IMR-90 (cell line): ENCODE measurements around the gene PAX5. TPM values are rescaled to one million over a fixed set of nuclear protein-coding genes. Genes with fewer than 3 reads are reported as not detected.

Experiments used
- ATAC-seq: fragments of 200-7000 bp; cut with Tn5 transposase; 2 replicates; pipeline ENCODE4 v1.9.1; 2020; ENCODE audit warnings: low read depth, mild to moderate bottlenecking, moderate library complexity
- BruUV-seq: library from RNA; stranded (reverse); fragments of 400-500 nt; replicated peaks from 2 replicates; lab custom pipeline; 2021; lab: Mats Ljungman, UMichigan
- CTCF ChIA-PET: fragments of 300-600 bp; formaldehyde crosslinking; extraction: SDS; loops from one replicate; lab custom pipeline; 2021; ENCODE audit warnings: antibody characterized with exemption; lab: Yijun Ruan, JAX
- POLR2A ChIA-PET: fragments of 300-600 bp; sonication (Branson Sonifier 250); formaldehyde crosslinking; loops from one replicate; lab custom pipeline; 2022; ENCODE audit warnings: antibody characterized with exemption; ENCODE audit not compliant: unreplicated experiment; lab: Charles Lee
- DNase-seq: peaks from one replicate; pipeline ENCODE4 v3.0.0; 2013
- H2AFZ ChIP-seq: replicated peaks from 2 replicates; pipeline ENCODE3; 2013; ENCODE audit warnings: low read length, mild to moderate bottlenecking; ENCODE audit not compliant: poor library complexity
- H2AK5ac ChIP-seq: 2 replicates; pipeline ENCODE4 v1.6.1; 2013; ENCODE audit warnings: low read depth, low read length, inconsistent platforms
- H2AK9ac ChIP-seq: replicated peaks from 2 replicates; pipeline ENCODE3; 2013; ENCODE audit warnings: mild to moderate bottlenecking, low read depth, low read length, moderate library complexity; ENCODE audit not compliant: poor library complexity
- H2BK120ac ChIP-seq: 2 replicates; pipeline ENCODE4 v1.6.1; 2013; ENCODE audit warnings: low read depth, low read length, inconsistent platforms
- H2BK15ac ChIP-seq: 3 replicates; pipeline ENCODE4 v1.6.1; 2013; ENCODE audit warnings: low read depth, low read length, inconsistent platforms
- H2BK20ac ChIP-seq: 2 replicates; pipeline ENCODE4 v1.6.1; 2013; ENCODE audit warnings: low read depth, mild to moderate bottlenecking, inconsistent platforms, low read length, moderate library complexity
- H2BK5ac ChIP-seq: 2 replicates; pipeline ENCODE4 v1.6.1; 2013; ENCODE audit warnings: mild to moderate bottlenecking, low read depth, low read length, inconsistent platforms; ENCODE audit not compliant: poor library complexity, severe bottlenecking
- H3K14ac ChIP-seq: replicated peaks from 2 replicates; pipeline ENCODE4 v1.6.1; 2013; ENCODE audit warnings: low read depth, low read length, inconsistent platforms
- H3K18ac ChIP-seq: 2 replicates; pipeline ENCODE4 v1.6.1; 2013; ENCODE audit warnings: low read depth, low read length, control low read depth
- H3K23ac ChIP-seq: 2 replicates; pipeline ENCODE4 v1.6.1; 2013; ENCODE audit warnings: low read depth, low read length, inconsistent platforms
- H3K27ac ChIP-seq: 2 replicates; pipeline ENCODE4 v1.5.1; 2013; ENCODE audit warnings: mild to moderate bottlenecking, control low read depth, low read length; ENCODE audit not compliant: insufficient read depth
- H3K27me3 ChIP-seq: 2 replicates; pipeline ENCODE4 v1.6.1; 2013; ENCODE audit warnings: low read length; ENCODE audit not compliant: control insufficient read depth, insufficient read depth
- H3K36me3 ChIP-seq: 2 replicates; pipeline ENCODE4 v1.6.1; 2013; ENCODE audit warnings: low read length, mixed read lengths; ENCODE audit not compliant: control insufficient read depth, insufficient read depth
- H3K4ac ChIP-seq: 2 replicates; pipeline ENCODE4 v1.6.1; 2013; ENCODE audit warnings: low read depth, low read length, inconsistent platforms
- H3K4me1 ChIP-seq: 2 replicates; pipeline ENCODE4 v1.6.1; 2013; ENCODE audit warnings: low read length, mixed read lengths; ENCODE audit not compliant: control insufficient read depth, insufficient read depth
- H3K4me2 ChIP-seq: 2 replicates; pipeline ENCODE4 v1.6.1; 2013; ENCODE audit warnings: low read depth, mild to moderate bottlenecking, control low read depth, low read length, moderate library complexity
- H3K4me3 ChIP-seq: 2 replicates; pipeline ENCODE4 v1.5.1; 2013; ENCODE audit warnings: low read depth, mild to moderate bottlenecking, control low read depth, low read length, moderate library complexity; ENCODE audit not compliant: insufficient read depth
- H3K56ac ChIP-seq: 2 replicates; pipeline ENCODE4 v1.6.1; 2013; ENCODE audit warnings: low read length, inconsistent platforms; ENCODE audit not compliant: insufficient read depth; ENCODE audit errors: extremely low read depth
- H3K79me1 ChIP-seq, 2 experiments: 2 replicates each; pipeline ENCODE4 v1.6.1; 2013; ENCODE audit warnings: low read length in 2 of 2, inconsistent platforms in 1 of 2, low read depth in 1 of 2
- H3K9ac ChIP-seq: 2 replicates; pipeline ENCODE4 v1.6.1; 2013; ENCODE audit warnings: low read depth, low read length, control low read depth
- H3K9me1 ChIP-seq: 2 replicates; pipeline ENCODE4 v1.6.1; 2013; ENCODE audit warnings: low read length, inconsistent platforms; ENCODE audit not compliant: insufficient read depth
- H3K9me3 ChIP-seq: 2 replicates; pipeline ENCODE4 v1.6.1; 2013; ENCODE audit warnings: low read length; ENCODE audit not compliant: control insufficient read depth, insufficient read depth
- H4K20me1 ChIP-seq: 2 replicates; pipeline ENCODE4 v1.6.1; 2013; ENCODE audit warnings: low read length, inconsistent platforms; ENCODE audit not compliant: insufficient read depth
- H4K5ac ChIP-seq: 2 replicates; pipeline ENCODE4 v1.6.1; 2013; ENCODE audit warnings: mild to moderate bottlenecking, low read depth, low read length, control low read depth
- H4K8ac ChIP-seq, 2 experiments: 2 replicates each; pipeline ENCODE4 v1.6.1; 2013; ENCODE audit warnings: low read depth in 2 of 2, low read length in 2 of 2, control low read depth in 1 of 2, inconsistent platforms in 1 of 2
- H4K91ac ChIP-seq: 2 replicates; pipeline ENCODE4 v1.6.1; 2013; ENCODE audit warnings: low read depth, low read length, inconsistent platforms; ENCODE audit not compliant: insufficient read depth
- ELK1 ChIP-seq: fragments of 150-350 bp; IDR thresholded peaks from 2 replicates; pipeline ENCODE4 v1.6.1; 2016; ENCODE audit warnings: low read depth, mild to moderate bottlenecking, low read length, moderate library complexity, borderline replicate concordance
- WGBS, 2 experiments: methylation state at CpG; one replicate each; pipeline versions ENCODE4 v1.1.5 to v1.1.7; 2013; ENCODE audit warnings: missing lambda C conversion rate in 2 of 2; ENCODE audit not compliant: insufficient read length in 1 of 2; ENCODE audit errors: extremely low coverage in 2 of 2; 5-methylcytosine and 5-hydroxymethylcytosine counted together
- dilution Hi-C: fragments of 300-500 bp; cut with HindIII; formaldehyde crosslinking; loops from one replicate; pipeline ENCODE4 v1.14.3; 2018; ENCODE audit warnings: low sequenced_read_pairs; ENCODE audit not compliant: unreplicated experiment
- in situ Hi-C: fragments of 300-500 bp; cut with MboI; formaldehyde crosslinking; loops from 3 replicates; pipeline ENCODE4 v1.14.3; 2019; ENCODE audit warnings: low sequenced_read_pairs, inconsistent platforms, mixed read lengths
- intact Hi-C: fragments of 100-400 bp; cut with micrococcal nuclease; formaldehyde crosslinking; loops from 2 replicates; pipeline ENCODE4 v1.10.0; 2022
- polyA plus RNA-seq, 3 experiments: library from polyadenylated mRNA; depleted of rRNA; stranded (reverse); fragments of >200 nt; gene quantifications; 2 replicates each; pipeline ENCODE4 v1.2.3, GENCODE V29; 2012; ENCODE audit warnings: low replicate concordance in 1 of 3
- total RNA-seq: library from RNA; depleted of rRNA; stranded (reverse); fragments of >200 nt; gene quantifications from 2 replicates; pipeline ENCODE4 v1.2.3, GENCODE V29; 2012

The PAX5 gene
- total and polyA plus RNA-seq, 2 of the 4 experiments (the other 2 are of a cell fraction), result not detected

- Histone ChIP-seq H3K27ac (no peak overlapping the region), H3K14ac (no peak overlapping the region), H4K20me1 (no peaks in the 10 kb centered on the region), H3K18ac (no peak overlapping the region), H3K27me3 (peaks cover 41% of the 10 kb centered on the region), H3K4me2 (no peak overlapping the region), H3K9me1 (0 out of 2 replicates have a peak, but pooled peaks cover 4% of the 10 kb centered on the region), H2BK15ac (no peak overlapping the region), H3K56ac (no peak overlapping the region), H2BK5ac (no peak overlapping the region), H2BK20ac (no peak overlapping the region), H4K8ac (no peak overlapping the region), H3K9me3 (no peaks in the 10 kb centered on the region), H4K5ac (no peak overlapping the region), H3K79me1 (no peaks in the 10 kb centered on the region), H3K4ac (no peak overlapping the region), H2AK5ac (no peak overlapping the region), H2AFZ (no peak overlapping the region), H3K23ac (no peak overlapping the region), H2BK120ac (no peak overlapping the region), H4K91ac (no peak overlapping the region), H2AK9ac (no peak overlapping the region), H3K36me3 (no peaks in the 10 kb centered on the region), H3K9ac (no peak overlapping the region), H3K4me1 (no peaks in the 10 kb centered on the region), H3K4me3 (no peak overlapping the region)
- BruUV-seq, result no TSS peak
- ChIA-PET CTCF (no interaction called here), POLR2A (no interaction called here)
- WGBS, 2 experiments, result 40% methylated on average over 1 of the region's 10 CpGs; no CpG with 5 or more reads in 1 of the 2 experiments
- dilution Hi-C loops, result no loop called here
- no peak for DNase-seq
- no peak for ATAC-seq
- TF ChIP-seq ELK1, result no peak
- intact Hi-C loops, result no loop called here
- in situ Hi-C loops, result no loop called here
Measured at GRCh38 chr9:36905101-36906066, 128.7 kb downstream of the PAX5 start.
